GM12878 (cell line): ENCODE data around the gene SYNPR.

ENCODE experiments used
- BACH1 ChIP-seq: fragments of 450-650 bp; IDR thresholded peaks from 2 replicates; pipeline ENCODE4 v1.6.1; 2017; ENCODE audit warnings: mild to moderate bottlenecking, borderline replicate concordance
- EZH2 ChIP-seq: IDR thresholded peaks from 2 replicates; pipeline ENCODE4 v1.6.1; 2012; ENCODE audit warnings: low read depth, mild to moderate bottlenecking, control low read depth, inconsistent platforms, low read length, borderline replicate concordance; ENCODE audit not compliant: control insufficient read depth
- NR2F1 ChIP-seq: fragments of 450-650 bp; conservative IDR thresholded peaks from 2 replicates; pipeline ENCODE4 v1.6.1; 2017; ENCODE audit warnings: mild to moderate bottlenecking
- RFX5 ChIP-seq: IDR thresholded peaks from 2 replicates; pipeline ENCODE4 v1.6.1; 2011; ENCODE audit warnings: low read depth, low read length, improper control_type of control experiment
- TF ChIP-seq, protein P1 (sequence below): fragments of 450-650 bp; IDR thresholded peaks from 2 replicates; pipeline ENCODE4 v1.6.1; 2018; ENCODE audit warnings: mild to moderate bottlenecking, low read depth, moderate library complexity; ENCODE audit not compliant: partially characterized antibody
- TF ChIP-seq, protein P2 (sequence below), 3 experiments: IDR thresholded peaks in 2 of 3; conservative IDR thresholded peaks in 1 of 3; 2 replicates each; pipeline ENCODE4 v1.5.1; 2011; ENCODE audit warnings: low read depth in 3 of 3, low read length in 3 of 3, mild to moderate bottlenecking in 3 of 3, control low read depth in 2 of 3, moderate library complexity in 2 of 3, inconsistent platforms in 1 of 3, mixed read lengths in 1 of 3; ENCODE audit not compliant: control insufficient read depth in 2 of 3, insufficient read depth in 1 of 3; ENCODE audit errors: extremely low read depth in 1 of 3

DNA sequence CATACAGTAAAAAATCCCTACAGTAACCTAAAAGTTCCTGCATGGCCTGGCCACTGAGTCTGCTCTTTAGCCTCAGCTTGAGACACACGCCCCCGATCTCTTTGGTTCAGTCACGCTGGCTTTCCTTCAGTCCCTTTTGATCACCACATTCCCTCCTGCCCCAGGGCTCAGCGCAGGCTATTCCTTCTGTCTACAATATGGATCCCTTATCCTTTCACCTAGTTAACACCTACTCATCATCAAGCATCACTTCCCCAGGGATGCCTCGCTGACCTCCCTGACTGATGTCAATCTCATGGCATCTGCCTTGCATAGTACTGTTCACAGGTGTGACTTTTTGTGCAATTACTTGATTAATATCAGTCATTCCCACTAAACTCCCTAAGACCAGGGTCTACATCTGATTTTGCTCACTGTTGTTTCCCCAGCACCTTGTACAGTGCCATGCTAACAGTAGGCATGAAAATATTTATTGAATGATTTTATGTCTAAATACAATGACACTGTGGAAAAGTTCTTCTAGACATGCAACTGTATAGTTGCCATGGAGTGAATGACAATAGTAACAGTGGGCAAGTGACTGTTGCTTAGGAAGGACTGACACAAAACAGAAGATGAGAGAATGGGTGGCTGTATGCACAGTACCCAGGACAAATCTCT is 374.1 kb downstream of the SYNPR start, which contains the start of gene SNTN:
- TF ChIP-seq, protein P1, sequence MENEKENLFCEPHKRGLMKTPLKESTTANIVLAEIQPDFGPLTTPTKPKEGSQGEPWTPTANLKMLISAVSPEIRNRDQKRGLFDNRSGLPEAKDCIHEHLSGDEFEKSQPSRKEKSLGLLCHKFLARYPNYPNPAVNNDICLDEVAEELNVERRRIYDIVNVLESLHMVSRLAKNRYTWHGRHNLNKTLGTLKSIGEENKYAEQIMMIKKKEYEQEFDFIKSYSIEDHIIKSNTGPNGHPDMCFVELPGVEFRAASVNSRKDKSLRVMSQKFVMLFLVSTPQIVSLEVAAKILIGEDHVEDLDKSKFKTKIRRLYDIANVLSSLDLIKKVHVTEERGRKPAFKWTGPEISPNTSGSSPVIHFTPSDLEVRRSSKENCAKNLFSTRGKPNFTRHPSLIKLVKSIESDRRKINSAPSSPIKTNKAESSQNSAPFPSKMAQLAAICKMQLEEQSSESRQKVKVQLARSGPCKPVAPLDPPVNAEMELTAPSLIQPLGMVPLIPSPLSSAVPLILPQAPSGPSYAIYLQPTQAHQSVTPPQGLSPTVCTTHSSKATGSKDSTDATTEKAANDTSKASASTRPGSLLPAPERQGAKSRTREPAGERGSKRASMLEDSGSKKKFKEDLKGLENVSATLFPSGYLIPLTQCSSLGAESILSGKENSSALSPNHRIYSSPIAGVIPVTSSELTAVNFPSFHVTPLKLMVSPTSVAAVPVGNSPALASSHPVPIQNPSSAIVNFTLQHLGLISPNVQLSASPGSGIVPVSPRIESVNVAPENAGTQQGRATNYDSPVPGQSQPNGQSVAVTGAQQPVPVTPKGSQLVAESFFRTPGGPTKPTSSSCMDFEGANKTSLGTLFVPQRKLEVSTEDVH, result no peak
- TF ChIP-seq RFX5 (no peak), NR2F1 (no peak), EZH2 (no peak), BACH1 (no peak)
- TF ChIP-seq, protein P2, sequence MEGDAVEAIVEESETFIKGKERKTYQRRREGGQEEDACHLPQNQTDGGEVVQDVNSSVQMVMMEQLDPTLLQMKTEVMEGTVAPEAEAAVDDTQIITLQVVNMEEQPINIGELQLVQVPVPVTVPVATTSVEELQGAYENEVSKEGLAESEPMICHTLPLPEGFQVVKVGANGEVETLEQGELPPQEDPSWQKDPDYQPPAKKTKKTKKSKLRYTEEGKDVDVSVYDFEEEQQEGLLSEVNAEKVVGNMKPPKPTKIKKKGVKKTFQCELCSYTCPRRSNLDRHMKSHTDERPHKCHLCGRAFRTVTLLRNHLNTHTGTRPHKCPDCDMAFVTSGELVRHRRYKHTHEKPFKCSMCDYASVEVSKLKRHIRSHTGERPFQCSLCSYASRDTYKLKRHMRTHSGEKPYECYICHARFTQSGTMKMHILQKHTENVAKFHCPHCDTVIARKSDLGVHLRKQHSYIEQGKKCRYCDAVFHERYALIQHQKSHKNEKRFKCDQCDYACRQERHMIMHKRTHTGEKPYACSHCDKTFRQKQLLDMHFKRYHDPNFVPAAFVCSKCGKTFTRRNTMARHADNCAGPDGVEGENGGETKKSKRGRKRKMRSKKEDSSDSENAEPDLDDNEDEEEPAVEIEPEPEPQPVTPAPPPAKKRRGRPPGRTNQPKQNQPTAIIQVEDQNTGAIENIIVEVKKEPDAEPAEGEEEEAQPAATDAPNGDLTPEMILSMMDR (IDR thresholded peaks at IDR 0.05 in 2 of 3, conservative IDR thresholded peaks at IDR 0.05 in 1 of 3; ENCODE audit: control insufficient read depth in 2 of 3, extremely low read depth in 1 of 3, insufficient read depth in 1 of 3, low read depth in 3 of 3, low read length in 3 of 3), result no peak
